ENCODE results near the gene BMPER. TPM values are rescaled to one million over a fixed set of nuclear protein-coding genes. Genes with fewer than 3 reads are reported as not detected.

The BMPER gene
- total RNA-seq, 4 donors from 2014 or later = 0.25 to 2.3 (median 0.96) TPM

DNA sequence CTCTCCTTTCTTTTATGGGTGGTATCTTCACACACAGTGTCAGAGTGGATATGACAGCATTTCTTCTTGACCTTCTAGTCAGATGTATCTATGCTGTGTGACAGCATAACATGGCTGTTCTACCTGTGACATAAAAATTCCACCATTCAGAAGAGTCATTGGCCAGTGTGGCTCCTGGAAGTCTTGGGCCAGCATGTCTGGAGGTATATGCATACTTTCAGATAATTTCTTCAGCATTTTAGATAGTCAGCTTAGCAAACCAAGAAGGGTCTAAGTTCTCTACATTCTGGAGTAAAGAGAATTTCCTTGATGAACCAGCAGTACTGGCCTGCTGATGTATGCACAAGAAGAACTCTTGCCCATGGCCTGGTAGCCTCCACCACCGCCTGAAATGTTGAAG is 179.3 kb downstream of the BMPER start:
- 87 to 94% methylated on average over 1 of the region's 1 CpG for whole genome bisulfite sequencing, 2 donors
- Histone ChIP-seq H3K27me3 (no peaks in the 10 kb centered on the region), H3K36me3 (no peaks in the 10 kb centered on the region), H3K27ac (no peak overlapping the region), H3K4me3 (replicated peaks in 1 of 3) (no peak overlapping the region), H3K4me1 (no peaks in the 10 kb centered on the region), H3K9me3 (no peaks in the 10 kb centered on the region)
- TF ChIP-seq, protein P1, sequence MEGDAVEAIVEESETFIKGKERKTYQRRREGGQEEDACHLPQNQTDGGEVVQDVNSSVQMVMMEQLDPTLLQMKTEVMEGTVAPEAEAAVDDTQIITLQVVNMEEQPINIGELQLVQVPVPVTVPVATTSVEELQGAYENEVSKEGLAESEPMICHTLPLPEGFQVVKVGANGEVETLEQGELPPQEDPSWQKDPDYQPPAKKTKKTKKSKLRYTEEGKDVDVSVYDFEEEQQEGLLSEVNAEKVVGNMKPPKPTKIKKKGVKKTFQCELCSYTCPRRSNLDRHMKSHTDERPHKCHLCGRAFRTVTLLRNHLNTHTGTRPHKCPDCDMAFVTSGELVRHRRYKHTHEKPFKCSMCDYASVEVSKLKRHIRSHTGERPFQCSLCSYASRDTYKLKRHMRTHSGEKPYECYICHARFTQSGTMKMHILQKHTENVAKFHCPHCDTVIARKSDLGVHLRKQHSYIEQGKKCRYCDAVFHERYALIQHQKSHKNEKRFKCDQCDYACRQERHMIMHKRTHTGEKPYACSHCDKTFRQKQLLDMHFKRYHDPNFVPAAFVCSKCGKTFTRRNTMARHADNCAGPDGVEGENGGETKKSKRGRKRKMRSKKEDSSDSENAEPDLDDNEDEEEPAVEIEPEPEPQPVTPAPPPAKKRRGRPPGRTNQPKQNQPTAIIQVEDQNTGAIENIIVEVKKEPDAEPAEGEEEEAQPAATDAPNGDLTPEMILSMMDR (IDR thresholded peaks at IDR 0.05) = no peak
- TF ChIP-seq POLR2A (IDR thresholded peaks at IDR 0.05) = no peak
- intact Hi-C loops (cut with DNase I) = no loop called here
- DNase-seq = no peak

DNA sequence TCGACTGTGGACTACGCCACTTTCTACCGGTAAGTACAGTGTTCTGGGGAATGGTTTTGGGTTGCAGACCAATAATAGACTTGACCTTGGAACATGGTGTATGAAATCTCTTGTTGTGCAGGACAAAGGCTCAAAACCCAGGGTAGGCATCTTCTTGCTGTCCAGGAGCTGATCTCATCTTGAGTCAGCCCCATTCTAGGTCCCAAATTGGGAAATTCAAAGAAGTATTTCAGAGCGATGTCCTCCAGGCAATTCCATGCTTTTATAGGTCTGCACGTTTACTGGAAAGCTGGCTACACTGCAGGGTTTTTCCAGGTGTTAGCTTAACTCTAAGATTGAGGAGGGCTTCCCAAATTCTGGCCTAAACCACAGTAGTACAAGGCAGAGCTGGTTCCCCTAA is 180.7 kb downstream of the BMPER start:
- H3K36me3 ChIP-seq = no peaks in the 10 kb centered on the region
- no peak overlapping the region for H3K4me3 ChIP-seq (replicated peaks in 1 of 3)
- TF ChIP-seq, protein P1 (IDR thresholded peaks at IDR 0.05) = no peak
- TF ChIP-seq POLR2A (IDR thresholded peaks at IDR 0.05) = no peak
- H3K4me1 ChIP-seq = no peaks in the 10 kb centered on the region
- 90 to 93% methylated on average over 5 of the region's 5 CpGs for WGBS, 2 donors
- no peaks in the 10 kb centered on the region for H3K9me3 ChIP-seq
- H3K27me3 ChIP-seq = no peaks in the 10 kb centered on the region
- H3K27ac ChIP-seq = no peak overlapping the region
- DNase-seq = no peak
- intact Hi-C loops (cut with DNase I) = no loop called here

DNA sequence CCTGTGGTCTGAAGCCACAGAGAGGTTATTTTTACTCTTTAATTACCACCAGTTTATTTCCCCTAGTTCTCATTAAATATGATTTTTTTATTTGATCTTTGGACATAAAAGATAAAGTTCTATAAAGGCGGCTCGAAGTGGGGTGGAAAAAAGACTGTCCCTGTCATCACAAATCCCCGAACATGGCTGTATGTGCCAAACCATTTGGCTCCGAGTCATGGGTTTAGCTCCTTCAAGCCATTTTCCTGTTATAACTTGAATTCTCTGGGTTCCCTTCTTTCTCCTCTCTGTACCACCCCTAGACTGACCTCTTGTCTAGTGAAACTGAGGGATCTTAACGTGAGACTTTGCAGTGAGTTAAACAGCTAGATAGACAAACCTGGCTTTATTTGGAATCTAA is 181.6 kb downstream of the BMPER start:
- 91 to 92% methylated on average over 5 of the region's 5 CpGs for WGBS, 2 donors
- H3K9me3 ChIP-seq = no peaks in the 10 kb centered on the region
- no peak for DNase-seq
- H3K36me3 ChIP-seq = no peaks in the 10 kb centered on the region
- TF ChIP-seq POLR2A (IDR thresholded peaks at IDR 0.05) = no peak
- TF ChIP-seq, protein P1 (IDR thresholded peaks at IDR 0.05) = no peak
- no peaks in the 10 kb centered on the region for H3K4me1 ChIP-seq
- H3K4me3 ChIP-seq (replicated peaks in 1 of 3) = no peak overlapping the region
- no peaks in the 10 kb centered on the region for H3K27me3 ChIP-seq
- no peak overlapping the region for H3K27ac ChIP-seq
- intact Hi-C loops (cut with DNase I) = no loop called here

DNA sequence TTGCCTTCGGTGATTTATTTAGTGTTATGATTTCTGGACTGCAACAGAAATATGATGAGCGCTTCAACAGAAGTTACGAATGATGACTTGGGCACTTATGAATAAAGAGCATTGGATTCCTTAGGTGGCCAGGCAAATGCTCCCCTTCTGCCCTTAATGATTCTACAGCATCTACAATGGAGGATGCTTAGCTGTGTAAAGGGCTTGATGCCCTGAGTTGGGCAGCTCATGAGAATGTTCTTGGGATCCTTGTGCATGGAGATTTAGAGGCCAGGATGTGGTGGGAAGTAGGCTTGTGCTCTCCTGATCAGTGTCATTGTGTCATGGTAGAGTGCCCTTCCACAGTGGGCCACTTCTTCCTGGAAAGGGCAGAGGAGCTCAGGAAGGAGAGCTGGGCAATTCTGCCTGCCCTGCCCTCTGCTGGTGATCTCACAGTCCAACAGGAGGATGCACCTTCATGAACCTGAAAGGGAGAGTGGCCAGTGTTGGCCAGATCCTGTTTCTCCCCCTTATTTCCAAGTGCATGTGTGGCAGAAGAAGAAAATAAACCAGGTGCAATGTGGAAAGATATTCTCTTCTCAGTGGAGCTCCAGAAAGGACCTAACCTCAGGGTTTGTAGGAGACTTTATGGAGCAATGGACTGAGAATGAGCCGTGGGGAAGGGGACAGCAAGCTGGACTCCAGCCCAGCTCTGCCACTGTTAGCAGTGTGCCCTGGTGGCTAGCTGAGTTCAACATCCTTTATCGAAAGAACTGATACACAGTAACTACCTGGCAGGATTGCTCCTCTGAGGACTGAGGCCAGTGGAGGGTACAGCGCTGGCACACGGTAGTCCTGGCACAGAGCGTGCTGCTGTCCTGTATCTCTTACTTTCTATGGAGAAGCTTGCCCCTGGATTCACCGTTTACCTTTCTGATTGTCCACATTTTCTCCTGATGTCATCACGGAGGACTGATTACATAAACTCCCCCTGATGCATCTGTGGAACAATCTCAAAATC is 182.9 kb downstream of the BMPER start:
- H3K9me3 ChIP-seq = no peaks in the 10 kb centered on the region
- WGBS, 2 donors = 91 to 94% methylated on average over 10 of the region's 10 CpGs
- intact Hi-C loops (cut with DNase I) = no loop called here
- no peaks in the 10 kb centered on the region for H3K4me1 ChIP-seq
- no peak overlapping the region for H3K27ac ChIP-seq
- TF ChIP-seq POLR2A (IDR thresholded peaks at IDR 0.05) = no peak
- TF ChIP-seq, protein P1 (IDR thresholded peaks at IDR 0.05) = no peak
- H3K4me3 ChIP-seq (replicated peaks in 1 of 3) = no peak overlapping the region
- H3K27me3 ChIP-seq = no peaks in the 10 kb centered on the region
- no peaks in the 10 kb centered on the region for H3K36me3 ChIP-seq
- DNase-seq = no peak

DNA sequence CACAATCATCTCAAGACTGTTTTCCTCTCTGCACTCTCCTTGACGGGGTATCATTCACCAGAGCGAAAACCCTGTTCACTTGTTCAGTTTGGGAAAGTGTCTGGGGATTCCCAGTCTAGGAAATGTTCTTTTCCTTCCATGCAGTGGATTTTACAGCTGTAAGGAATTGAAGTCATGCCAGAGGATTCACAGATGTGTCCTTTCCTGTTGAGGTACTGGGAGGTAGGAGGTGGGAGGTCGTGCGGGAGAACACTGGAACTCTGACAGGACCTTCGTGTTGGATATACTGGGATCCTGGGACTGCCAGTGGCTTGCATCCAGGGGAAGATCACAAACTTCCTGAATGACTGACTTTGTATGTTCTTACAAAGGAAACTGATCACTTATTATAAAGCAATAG is 185.5 kb downstream of the BMPER start:
- Histone ChIP-seq H3K4me3 (replicated peaks in 1 of 3) (no peak overlapping the region), H3K27ac (no peak overlapping the region), H3K36me3 (no peaks in the 10 kb centered on the region), H3K9me3 (no peaks in the 10 kb centered on the region), H3K4me1 (no peaks in the 10 kb centered on the region), H3K27me3 (no peaks in the 10 kb centered on the region)
- WGBS, 2 donors = 60 to 63% methylated on average over 5 of the region's 5 CpGs
- TF ChIP-seq, protein P1 (IDR thresholded peaks at IDR 0.05) = no peak
- TF ChIP-seq POLR2A (IDR thresholded peaks at IDR 0.05) = no peak
- intact Hi-C loops (cut with DNase I) = no loop called here
- no peak for DNase-seq

Data from thyroid gland (tissue), 4 donors.